Activated naive CD4-positive, alpha-beta T cell treated with anti-CD3 and anti-CD28 coated beads for 36 hours (primary cell): ENCODE results near the gene CD160. TPM values are rescaled to one million over a fixed set of nuclear protein-coding genes. Genes with fewer than 3 reads are reported as not detected.
"Not testable (repeated sequence)": the region's sequence is repeated elsewhere in the genome, so short reads cannot be mapped to it uniquely, and the experiment has no call there.

ENCODE experiments used
- CTCF ChIA-PET: fragments of 350-600 bp; sonication (Branson Sonifier 250); formaldehyde crosslinking; loops from one replicate; lab custom pipeline; 2021; ENCODE audit warnings: antibody characterized with exemption; lab: Charles Lee
- DNase-seq: peaks from one replicate; pipeline ENCODE4 v3.0.0-alpha.2; 2020
- H3K27ac Mint-ChIP-seq: one replicate; pipeline ENCODE4 v1.8.0; 2021; ENCODE audit warnings: mild to moderate bottlenecking, mixed read lengths
- H3K27me3 Mint-ChIP-seq: one replicate; pipeline ENCODE4 v1.8.0; 2021; ENCODE audit warnings: low read depth, mixed read lengths
- H3K36me3 Mint-ChIP-seq: one replicate; pipeline ENCODE4 v1.8.0; 2021; ENCODE audit warnings: low read depth, mixed read lengths
- H3K4me1 Mint-ChIP-seq: one replicate; pipeline ENCODE4 v1.8.0; 2021; ENCODE audit warnings: low read depth, mixed read lengths
- H3K4me3 Mint-ChIP-seq: one replicate; pipeline ENCODE4 v1.8.0; 2021; ENCODE audit warnings: mild to moderate bottlenecking, moderate library complexity, mixed read lengths
- H3K9me3 Mint-ChIP-seq: one replicate; pipeline ENCODE4 v1.8.0; 2021; ENCODE audit warnings: mixed read lengths
- intact Hi-C: fragments of 100-400 bp; cut with micrococcal nuclease; formaldehyde crosslinking; loops from one replicate; pipeline ENCODE4 v1.15.1; 2023
- total RNA-seq, 2 experiments: library from RNA; stranded (reverse); gene quantifications; one replicate each; pipeline ENCODE4 v1.2.3, GENCODE V29; 2021

CD160 gene
- not detected for total RNA-seq

GRCh38 chr1:145719230-145720079 is at the start of gene CD160:
Gene CD160, plus strand, starts transcription at chr1:145719499. Its CDS starts 8,829 bp downstream, at chr1:145728328.
- peaks cover 17% of the 10 kb centered on the region for H3K27me3 Mint-ChIP-seq
- DNase-seq = peak; percentile 9
- peaks cover 11% of the 10 kb centered on the region for H3K4me1 Mint-ChIP-seq
- H3K9me3 Mint-ChIP-seq = no peaks in the 10 kb centered on the region
- H3K27ac Mint-ChIP-seq = no peak within 1 kb of the TSS
- intact Hi-C loops = loop anchor here (5.0 to 10.0 kb wide), 2 partner anchors 33 to 125 kb away; no protein-coding TSS in a partner anchor
- CTCF ChIA-PET = interaction anchor here (1.0 to 1.4 kb wide), 5 partner anchors 11 to 127 kb away, joined by 3 to 5 read pairs (median 4); partner anchors contain the start of gene NUDT17
- no peaks in the 10 kb centered on the region for H3K36me3 Mint-ChIP-seq
- H3K4me3 Mint-ChIP-seq = no peak within 1 kb of the TSS

GRCh38 chr1:145670995-145671745 is 48.1 kb upstream of the CD160 start:
- CTCF ChIA-PET, DNase-seq, H3K27ac Mint-ChIP-seq, H3K4me3 Mint-ChIP-seq, H3K27me3 Mint-ChIP-seq, intact Hi-C loops, H3K9me3 Mint-ChIP-seq: not testable (repeated sequence)
- peaks cover 11% of the 10 kb centered on the region for H3K36me3 Mint-ChIP-seq
- H3K4me1 Mint-ChIP-seq = peaks cover 12% of the 10 kb centered on the region

- H3K36me3 Mint-ChIP-seq, H3K27me3 Mint-ChIP-seq, H3K27ac Mint-ChIP-seq, intact Hi-C loops, DNase-seq, H3K4me3 Mint-ChIP-seq, H3K9me3 Mint-ChIP-seq, CTCF ChIA-PET: not testable (repeated sequence)
- H3K4me1 Mint-ChIP-seq = peaks cover 12% of the 10 kb centered on the region
Measured at GRCh38 chr1:145673217-145673616, 46.1 kb upstream of the CD160 start.

- CTCF ChIA-PET, H3K4me3 Mint-ChIP-seq, H3K36me3 Mint-ChIP-seq, DNase-seq, H3K27ac Mint-ChIP-seq, intact Hi-C loops, H3K27me3 Mint-ChIP-seq, H3K4me1 Mint-ChIP-seq, H3K9me3 Mint-ChIP-seq: not testable (repeated sequence)
Measured at GRCh38 chr1:145684858-145685257, 34.4 kb upstream of the CD160 start.

- CTCF ChIA-PET, H3K27ac Mint-ChIP-seq: not testable (repeated sequence)
Measured at GRCh38 chr1:145686078-145686477, 33.2 kb upstream of the CD160 start.

GRCh38 chr1:145688328-145688727 is 31.0 kb upstream of the CD160 start:
- Mint-ChIP-seq H3K27ac (no peak overlapping the region), H3K36me3 (no peaks in the 10 kb centered on the region), H3K9me3 (no peaks in the 10 kb centered on the region), H3K4me3 (no peak overlapping the region), H3K27me3 (no peaks in the 10 kb centered on the region), H3K4me1 (peaks cover 22% of the 10 kb centered on the region)
- DNase-seq = no peak
- intact Hi-C loops = no loop called here
- CTCF ChIA-PET = interaction anchor here (5.4 kb wide), 1 partner anchor 33 kb away, joined by 26 read pairs; no protein-coding TSS in a partner anchor

More at GRCh38 chr1:145686078-145686477, 33.2 kb upstream of the CD160 start:
- DNase-seq, H3K27me3 Mint-ChIP-seq, H3K36me3 Mint-ChIP-seq, H3K4me3 Mint-ChIP-seq, intact Hi-C loops, H3K9me3 Mint-ChIP-seq: not testable (repeated sequence)
- H3K4me1 Mint-ChIP-seq = peaks cover 22% of the 10 kb centered on the region

- Mint-ChIP-seq H3K27me3 (no peaks in the 10 kb centered on the region), H3K9me3 (no peaks in the 10 kb centered on the region), H3K4me1 (peaks cover 22% of the 10 kb centered on the region), H3K4me3 (no peak overlapping the region), H3K27ac (no peak overlapping the region), H3K36me3 (no peaks in the 10 kb centered on the region)
- CTCF ChIA-PET = interaction anchor here (5.4 kb wide), 1 partner anchor 32 kb away, joined by 26 read pairs; no protein-coding TSS in a partner anchor
- DNase-seq = no peak
- intact Hi-C loops = no loop called here
Measured at GRCh38 chr1:145688924-145689323, 30.4 kb upstream of the CD160 start.

GRCh38 chr1:145689922-145690321 is 29.4 kb upstream of the CD160 start:
- DNase-seq = no peak
- Mint-ChIP-seq H3K27me3 (no peaks in the 10 kb centered on the region), H3K27ac (peak overlapping the region; percentile 19), H3K4me3 (no peak overlapping the region), H3K36me3 (no peaks in the 10 kb centered on the region), H3K4me1 (peaks cover 22% of the 10 kb centered on the region), H3K9me3 (no peaks in the 10 kb centered on the region)
- CTCF ChIA-PET = interaction anchor here (1.2 to 5.4 kb wide), 2 partner anchors 29 to 31 kb away, joined by 5 to 26 read pairs; partner anchors contain the start of gene CD160
- intact Hi-C loops = no loop called here

GRCh38 chr1:145690587-145691558 is 28.4 kb upstream of the CD160 start:
- CTCF ChIA-PET = interaction anchor here (1.2 to 5.4 kb wide), 3 partner anchors 9 to 30 kb away, joined by 4 to 26 read pairs (median 5); partner anchors contain the start of gene CD160
- no peak overlapping the region for H3K4me3 Mint-ChIP-seq
- peak; percentile 65 for DNase-seq
- intact Hi-C loops = no loop called here
- H3K36me3 Mint-ChIP-seq = no peaks in the 10 kb centered on the region
- no peak overlapping the region for H3K27ac Mint-ChIP-seq
- no peaks in the 10 kb centered on the region for H3K27me3 Mint-ChIP-seq
- no peaks in the 10 kb centered on the region for H3K9me3 Mint-ChIP-seq
- peaks cover 22% of the 10 kb centered on the region for H3K4me1 Mint-ChIP-seq

- no peak for DNase-seq
- no peak overlapping the region for H3K4me3 Mint-ChIP-seq
- intact Hi-C loops = no loop called here
Measured at GRCh38 chr1:145692785-145693443, 26.4 kb upstream of the CD160 start.

More at GRCh38 chr1:145692785-145693443, 26.4 kb upstream of the CD160 start:
- no peaks in the 10 kb centered on the region for H3K36me3 Mint-ChIP-seq
- H3K27ac Mint-ChIP-seq = no peak overlapping the region
- H3K4me1 Mint-ChIP-seq = peaks cover 22% of the 10 kb centered on the region
- no peaks in the 10 kb centered on the region for H3K27me3 Mint-ChIP-seq
- CTCF ChIA-PET = interaction anchor here (1.1 to 5.4 kb wide), 2 partner anchors 11 to 28 kb away, joined by 3 to 26 read pairs; no protein-coding TSS in a partner anchor
- H3K9me3 Mint-ChIP-seq = no peaks in the 10 kb centered on the region
